Activated naive CD4-positive, alpha-beta T cell treated with anti-CD3 and anti-CD28 coated beads, Interleukin-2, amount 50 U/mL, for 16 hours (primary cell): ENCODE data around the gene CDRT15.
"Not testable (repeated sequence)": the region's sequence is repeated elsewhere in the genome, so short reads cannot be mapped to it uniquely, and the experiment has no call there.

Experiments
- DNase-seq: peaks from one replicate; pipeline ENCODE4 v3.0.0-alpha.2; 2020

The CDRT15 gene

GRCh38 chr17:14205992-14206461 is 30.6 kb downstream of the CDRT15 start:
- DNase-seq: no peak

- no peak for DNase-seq
Measured at GRCh38 chr17:14205380-14205779, 31.3 kb downstream of the CDRT15 start.

GRCh38 chr17:14204546-14204945 is 32.1 kb downstream of the CDRT15 start:
- no peak for DNase-seq

- DNase-seq: no peak
Measured at GRCh38 chr17:14204084-14204483, 32.6 kb downstream of the CDRT15 start.

GRCh38 chr17:14203388-14203787 is 33.3 kb downstream of the CDRT15 start:
- peak; percentile 44 for DNase-seq

- no peak for DNase-seq
Measured at GRCh38 chr17:14202388-14203166, 34.1 kb downstream of the CDRT15 start.

GRCh38 chr17:14201988-14202380 is 34.7 kb downstream of the CDRT15 start:
- no peak for DNase-seq

- peak; percentile 41 for DNase-seq
Measured at GRCh38 chr17:14201021-14201987, 35.4 kb downstream of the CDRT15 start.

- DNase-seq: no peak
Measured at GRCh38 chr17:14200354-14200753, 36.3 kb downstream of the CDRT15 start.

GRCh38 chr17:14199601-14200000 is 37.1 kb downstream of the CDRT15 start:
- DNase-seq: no peak

GRCh38 chr17:14198575-14198974 is 38.1 kb downstream of the CDRT15 start:
- DNase-seq: no peak

- no peak for DNase-seq
Measured at GRCh38 chr17:14198013-14198412, 38.6 kb downstream of the CDRT15 start.

- peak; percentile 50 for DNase-seq
Measured at GRCh38 chr17:14197586-14197985, 39.1 kb downstream of the CDRT15 start.

GRCh38 chr17:14197057-14197456 is 39.6 kb downstream of the CDRT15 start:
- DNase-seq: no peak

GRCh38 chr17:14196377-14196997 is 40.2 kb downstream of the CDRT15 start:
- no peak for DNase-seq

GRCh38 chr17:14192636-14193344 is 43.9 kb downstream of the CDRT15 start:
- not testable (repeated sequence) for DNase-seq

- not testable (repeated sequence) for DNase-seq
Measured at GRCh38 chr17:14192039-14192438, 44.6 kb downstream of the CDRT15 start.

GRCh38 chr17:14191469-14191868 is 45.2 kb downstream of the CDRT15 start:
- DNase-seq: not testable (repeated sequence)

GRCh38 chr17:14190774-14191173 is 45.9 kb downstream of the CDRT15 start:
- not testable (repeated sequence) for DNase-seq

GRCh38 chr17:14186443-14186842 is 50.2 kb downstream of the CDRT15 start:
- not testable (repeated sequence) for DNase-seq
